NCI-H524 (cell line): ENCODE measurements around the gene MS4A8.
"Not testable (repeated sequence)": the region's sequence is repeated elsewhere in the genome, so short reads cannot be mapped to it uniquely, and the experiment has no call there.

Experiments
- DNase-seq, 2 experiments: peaks; one replicate each; lab custom pipeline; 2025; lab: John Stamatoyannopoulos, UW

The MS4A8 gene

GRCh38 chr11:60699284-60699691 lies at the start of gene MS4A8:
Gene MS4A8 (plus strand): TSS chr11:60699612. CDS start chr11:60700861, 1,249 bp downstream.
- peak in 1 of 2 experiments; percentile 30 for DNase-seq

- peak in 1 of 2 experiments; percentile 12 for DNase-seq
Observed at GRCh38 chr11:60657888-60658287, 41.5 kb upstream of the MS4A8 start.

DNA sequence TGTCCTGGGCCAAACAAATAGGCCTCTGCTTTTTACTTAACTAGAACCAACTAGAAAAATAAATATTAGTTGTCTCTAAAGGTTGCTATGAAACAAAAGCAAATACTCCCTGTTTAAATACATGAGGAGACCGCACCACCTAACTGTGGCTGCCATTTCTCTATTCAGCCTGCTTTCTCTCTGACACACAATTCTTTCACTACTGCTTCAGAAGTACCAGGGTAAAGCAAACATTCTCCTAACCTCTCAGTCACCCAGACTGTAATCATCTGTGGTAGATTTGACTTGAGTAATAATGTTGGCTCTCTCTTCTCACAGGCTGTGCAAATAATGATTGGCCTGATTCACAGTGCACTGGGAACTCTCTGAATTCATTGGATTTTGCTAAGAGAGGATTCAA lies 41.0 kb upstream of the MS4A8 start:
- no peak for DNase-seq

- no peak for DNase-seq
Observed at GRCh38 chr11:60672255-60672654, 27.2 kb upstream of the MS4A8 start.

GRCh38 chr11:60678231-60678630 lies 21.2 kb upstream of the MS4A8 start:
- not testable (repeated sequence) for DNase-seq

DNA sequence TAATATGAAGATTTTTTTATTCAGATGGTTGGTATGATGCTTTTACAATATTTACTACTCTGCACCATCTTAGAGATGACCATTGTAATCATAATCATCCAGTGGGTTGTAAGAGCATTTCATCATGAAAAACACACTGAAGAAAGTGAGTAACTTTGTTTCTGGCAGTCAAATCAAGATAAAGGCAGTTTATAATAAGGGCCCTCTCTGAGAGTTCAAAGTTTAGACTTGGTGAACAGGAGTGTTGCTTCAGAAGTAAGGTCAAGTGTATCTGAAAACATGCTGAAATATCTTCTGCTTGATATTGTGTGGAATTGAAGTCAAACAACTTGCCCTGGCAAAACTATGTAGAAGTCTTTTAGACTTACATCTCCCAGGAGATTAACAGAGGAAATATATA lies 19.5 kb upstream of the MS4A8 start:
- DNase-seq: no peak

- DNase-seq: no peak
Observed at GRCh38 chr11:60680455-60681119, 18.8 kb upstream of the MS4A8 start.

DNA sequence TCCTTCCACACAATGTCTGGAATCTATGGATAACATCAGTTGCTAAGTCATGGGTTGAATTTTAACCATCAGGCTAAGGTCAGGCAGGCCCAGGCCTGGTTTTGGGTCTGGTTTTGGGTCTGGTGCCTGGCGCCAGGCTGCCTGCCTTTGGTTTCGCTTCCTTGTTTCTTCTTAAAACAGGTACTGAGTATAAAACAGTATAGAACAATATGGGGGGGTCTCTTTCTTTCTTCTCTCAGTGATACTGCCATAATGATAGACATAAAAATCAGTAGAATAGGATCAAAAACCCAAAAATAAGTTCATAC lies 14.9 kb upstream of the MS4A8 start:
- DNase-seq: not testable (repeated sequence)

DNA sequence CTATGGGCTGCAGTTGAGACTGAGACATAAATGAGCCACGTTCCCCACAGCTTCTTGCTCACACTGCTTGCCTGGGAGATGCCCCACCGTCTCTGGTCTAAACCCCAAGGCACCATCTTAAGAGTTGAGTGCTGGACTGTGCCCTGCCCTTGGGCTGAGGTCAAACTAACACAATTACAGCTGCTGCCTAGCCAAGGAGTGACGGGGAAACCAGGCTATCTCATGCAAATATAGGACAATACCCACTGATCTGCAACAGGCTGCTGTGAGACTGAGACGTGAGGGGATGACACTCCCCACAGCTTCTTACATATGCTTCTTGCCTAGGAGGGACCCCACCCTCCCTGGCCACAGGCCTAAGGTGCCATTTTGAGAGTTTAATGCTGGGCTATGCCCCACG lies 7.8 kb upstream of the MS4A8 start:
- no peak for DNase-seq

DNA sequence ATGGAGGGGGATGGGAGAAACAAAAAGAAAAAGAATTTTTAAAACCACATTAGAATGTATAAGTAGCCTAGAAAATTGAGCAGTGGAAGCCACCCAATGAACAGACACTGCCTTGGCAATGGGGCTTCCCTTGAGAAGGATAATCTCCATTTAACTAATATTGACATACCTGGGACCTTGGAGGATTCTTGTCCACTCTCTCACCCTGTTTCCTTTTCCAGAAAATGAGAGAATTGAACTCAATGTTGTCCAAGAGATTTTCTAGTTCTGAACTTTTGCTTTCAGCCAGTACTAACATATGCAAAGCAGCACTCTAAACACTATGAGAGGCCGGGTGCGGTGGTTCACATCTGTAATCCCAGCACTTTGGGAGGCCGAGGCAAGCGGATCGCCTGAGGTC lies 524 bp downstream of the MS4A8 start:
- no peak for DNase-seq

GRCh38 chr11:60700689-60701468 lies 1.5 kb downstream of the MS4A8 start:
- DNase-seq: peak in 1 of 2 experiments; percentile 54

- no peak for DNase-seq
Observed at GRCh38 chr11:60701469-60701818, 2.0 kb downstream of the MS4A8 start.

- DNase-seq: no peak
Observed at GRCh38 chr11:60703374-60703773, 4.0 kb downstream of the MS4A8 start.

GRCh38 chr11:60705895-60706294 lies 6.5 kb downstream of the MS4A8 start:
- DNase-seq: no peak

- DNase-seq: no peak
Observed at GRCh38 chr11:60706931-60707330, 7.5 kb downstream of the MS4A8 start.

- no peak for DNase-seq
Observed at GRCh38 chr11:60710482-60710881, 11.1 kb downstream of the MS4A8 start.

DNA sequence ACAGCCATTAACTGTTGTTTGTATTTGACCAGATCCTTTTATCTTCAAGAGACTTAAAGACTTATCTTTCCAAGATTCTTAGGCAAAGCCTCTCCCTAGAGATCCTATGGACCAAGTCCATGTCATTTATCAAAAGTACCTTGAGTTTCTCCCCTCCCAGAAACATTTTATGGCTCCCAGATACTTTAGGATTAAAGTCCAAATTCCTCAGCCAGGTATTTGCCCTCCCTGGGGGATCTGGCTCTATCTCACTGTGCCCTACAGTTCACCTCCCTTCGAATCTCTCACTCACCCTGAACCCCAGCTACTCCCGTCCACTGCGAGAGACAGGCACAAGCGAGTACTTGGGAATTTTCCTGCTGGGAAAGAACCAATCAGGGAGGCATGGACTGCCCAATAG lies 11.9 kb downstream of the MS4A8 start:
- no peak for DNase-seq

- DNase-seq: not testable (repeated sequence)
Observed at GRCh38 chr11:60713423-60713822, 14.0 kb downstream of the MS4A8 start.

- no peak for DNase-seq
Observed at GRCh38 chr11:60717956-60718355, 18.5 kb downstream of the MS4A8 start.

- no peak for DNase-seq
Observed at GRCh38 chr11:60718524-60719316, 19.3 kb downstream of the MS4A8 start.

GRCh38 chr11:60719391-60719790 lies 20.0 kb downstream of the MS4A8 start:
- DNase-seq: no peak

- DNase-seq: no peak
Observed at GRCh38 chr11:60720460-60720859, 21.0 kb downstream of the MS4A8 start.

DNA sequence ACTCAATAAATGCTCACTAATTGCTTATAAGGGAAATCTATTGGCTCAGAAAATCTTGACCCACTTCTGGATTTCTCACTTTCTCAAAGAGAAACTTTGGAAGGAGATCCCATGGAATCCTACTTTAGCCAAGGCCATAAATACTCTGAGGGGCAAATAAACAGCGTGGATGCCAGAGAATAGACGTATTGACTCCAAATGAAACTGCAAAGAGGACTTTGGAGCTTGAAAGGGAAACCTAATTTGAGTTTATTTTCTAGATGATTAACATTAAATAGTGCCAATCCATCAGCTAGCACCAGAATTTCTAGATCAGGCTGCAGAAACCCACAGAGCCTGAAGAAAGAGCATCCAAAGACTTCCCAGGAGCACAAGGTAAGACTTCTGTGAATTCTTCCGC lies 25.0 kb downstream of the MS4A8 start, which contains the start of gene MS4A18:
Gene MS4A18, plus strand, starts transcription at position 301 of the 400 bp plus-strand sequence.
- DNase-seq: no peak
